Rectal smooth muscle tissue (tissue), 1 donor: Measurements from ENCODE around the gene COL10A1.

ENCODE experiments used
- H3K27ac ChIP-seq: one replicate; pipeline ENCODE4 v1.7.0; 2013; ENCODE audit warnings: low read depth, low read length, inconsistent platforms
- H3K27me3 ChIP-seq: one replicate; pipeline ENCODE4 v1.7.0; 2013; ENCODE audit warnings: low read length; ENCODE audit not compliant: control insufficient read depth, insufficient read depth
- H3K36me3 ChIP-seq: one replicate; pipeline ENCODE4 v1.7.0; 2013; ENCODE audit warnings: low read length; ENCODE audit not compliant: control insufficient read depth, insufficient read depth
- H3K4me1 ChIP-seq: one replicate; pipeline ENCODE4 v1.7.0; 2013; ENCODE audit warnings: low read length; ENCODE audit not compliant: control insufficient read depth, insufficient read depth
- H3K4me3 ChIP-seq: one replicate; pipeline ENCODE4 v1.7.0; 2013; ENCODE audit warnings: low read length
- H3K9ac ChIP-seq: one replicate; pipeline ENCODE4 v1.7.0; 2013; ENCODE audit warnings: low read length

COL10A1 gene

DNA sequence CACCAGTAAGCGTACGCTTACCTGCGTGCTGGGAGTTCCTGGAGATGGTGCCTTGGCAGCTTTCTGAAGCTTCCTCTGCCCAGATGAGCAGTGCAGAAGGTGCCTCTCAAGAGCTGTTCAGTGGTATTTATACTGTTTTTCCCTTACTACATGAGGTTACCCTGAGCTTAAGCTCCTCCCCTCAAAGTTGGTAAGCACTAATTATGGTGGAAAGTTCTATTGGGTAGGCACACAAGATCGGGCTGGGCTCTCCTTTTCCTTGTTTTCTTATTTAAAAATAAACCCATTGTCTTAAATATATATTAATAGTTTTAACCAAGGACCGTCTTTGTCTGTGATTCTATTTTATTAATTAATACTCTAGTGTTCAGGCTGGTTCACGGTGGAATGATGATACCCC lies at the start of gene COL10A1:
COL10A1 (minus strand) TSS at position 101 of the 400 bp plus-strand sequence. CDS start 640 bp downstream, outside the sequence.
- H3K27ac ChIP-seq: no peak within 1 kb of the TSS
- no peaks in the 10 kb centered on the region for H3K36me3 ChIP-seq
- peaks cover 4% of the 10 kb centered on the region for H3K4me1 ChIP-seq
- no peak within 1 kb of the TSS for H3K4me3 ChIP-seq
- no peak within 1 kb of the TSS for H3K9ac ChIP-seq
- no peaks in the 10 kb centered on the region for H3K27me3 ChIP-seq

DNA sequence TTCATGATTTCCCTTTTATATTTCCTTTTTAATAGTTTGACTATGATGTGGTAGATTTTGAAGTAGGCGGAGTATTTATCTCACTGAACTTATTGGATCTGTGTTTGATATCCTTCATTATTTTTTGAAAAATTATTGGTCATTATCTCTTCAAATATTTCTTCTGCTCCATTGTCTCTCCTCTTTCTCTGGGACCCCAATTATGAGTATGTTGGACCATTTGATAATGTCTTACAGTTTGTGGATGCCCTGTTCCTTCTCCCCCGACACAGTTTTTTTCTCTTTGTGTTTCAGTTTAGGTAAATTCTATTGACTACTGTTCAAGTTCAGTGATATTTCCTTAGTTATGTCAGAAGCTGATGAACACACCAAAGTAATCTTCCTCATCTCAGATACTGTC lies 49.4 kb upstream of the COL10A1 start:
- Histone ChIP-seq H3K4me1 (no peaks in the 10 kb centered on the region), H3K4me3 (no peak overlapping the region), H3K27me3 (no peaks in the 10 kb centered on the region), H3K27ac (no peak overlapping the region), H3K36me3 (no peaks in the 10 kb centered on the region), H3K9ac (no peak overlapping the region)

DNA sequence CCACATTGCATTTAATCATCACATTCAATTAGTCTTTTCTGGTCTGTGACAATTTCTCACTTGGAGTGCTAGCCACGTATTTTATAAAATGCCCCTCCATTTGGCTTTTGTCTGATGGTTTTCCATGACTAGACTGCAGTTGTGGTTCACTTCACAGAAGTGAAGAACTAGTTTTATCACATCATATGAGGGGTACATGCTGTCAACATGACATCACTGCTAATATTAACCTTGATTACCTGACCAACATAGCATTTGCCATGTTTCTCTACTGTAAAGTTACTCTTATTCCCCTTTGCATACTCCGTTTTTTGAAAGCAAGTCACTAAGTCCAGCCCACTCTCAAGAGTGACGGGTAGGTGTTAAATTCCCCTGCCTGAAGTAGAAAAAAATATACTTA lies 48.0 kb upstream of the COL10A1 start:
- Histone ChIP-seq H3K4me1 (no peaks in the 10 kb centered on the region), H3K9ac (no peak overlapping the region), H3K36me3 (no peaks in the 10 kb centered on the region), H3K27ac (no peak overlapping the region), H3K4me3 (no peak overlapping the region), H3K27me3 (no peaks in the 10 kb centered on the region)

DNA sequence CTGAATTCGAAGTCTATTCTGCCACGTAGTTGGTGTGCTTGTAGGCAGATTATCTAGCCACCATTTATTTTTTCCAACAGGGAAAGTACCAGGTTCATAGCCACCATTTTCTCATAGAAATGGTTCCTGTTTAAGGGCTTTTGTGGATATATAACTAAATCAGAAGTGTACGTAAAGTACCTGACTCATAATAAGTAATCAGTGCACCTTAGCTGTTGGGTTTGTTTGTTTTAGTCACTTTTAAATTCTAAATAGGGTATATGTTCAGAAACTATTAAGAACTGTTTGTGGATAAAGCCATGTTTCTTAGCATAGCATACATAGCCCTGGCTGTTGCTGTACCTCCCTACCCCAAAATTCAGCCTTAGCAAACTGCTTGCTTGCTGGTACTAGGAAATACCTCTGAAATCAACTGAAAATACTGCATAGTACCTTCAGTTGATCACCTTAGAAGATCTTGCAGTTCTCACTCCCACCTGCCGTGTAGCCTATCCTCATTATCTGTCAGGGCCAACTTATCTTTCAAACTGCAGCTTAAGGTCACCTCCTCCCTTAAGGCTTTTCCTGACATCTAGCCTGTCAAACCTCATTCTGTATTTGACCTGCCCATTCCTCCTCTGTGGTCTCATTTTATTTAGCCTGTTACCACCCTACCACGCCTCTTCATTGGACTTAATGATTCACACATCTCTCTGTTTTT lies 44.6 kb upstream of the COL10A1 start:
- Histone ChIP-seq H3K27me3 (no peaks in the 10 kb centered on the region), H3K9ac (no peak overlapping the region), H3K27ac (no peak overlapping the region), H3K36me3 (no peaks in the 10 kb centered on the region), H3K4me3 (no peak overlapping the region), H3K4me1 (no peaks in the 10 kb centered on the region)

DNA sequence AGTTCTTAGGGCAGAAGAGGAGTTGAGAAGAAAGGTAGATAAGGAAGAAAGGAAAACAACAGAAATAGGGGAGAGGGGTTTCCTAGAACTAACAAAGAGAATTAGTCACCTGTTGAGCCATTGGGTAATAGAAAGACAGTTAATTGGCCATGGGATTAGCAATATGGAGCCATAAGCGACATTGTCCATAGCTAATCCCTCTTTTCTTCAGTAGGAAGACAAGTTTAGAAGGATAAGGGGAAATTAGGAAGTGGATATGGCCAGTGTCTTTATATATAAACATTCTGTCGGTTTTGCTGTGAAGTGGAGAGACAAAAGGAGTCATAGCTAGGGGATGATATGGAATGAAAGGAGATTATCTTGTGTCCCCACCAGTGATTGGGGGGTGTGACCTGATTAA lies 43.9 kb upstream of the COL10A1 start:
- Histone ChIP-seq H3K4me1 (no peaks in the 10 kb centered on the region), H3K36me3 (no peaks in the 10 kb centered on the region), H3K27me3 (no peaks in the 10 kb centered on the region), H3K27ac (no peak overlapping the region), H3K4me3 (no peak overlapping the region), H3K9ac (no peak overlapping the region)

DNA sequence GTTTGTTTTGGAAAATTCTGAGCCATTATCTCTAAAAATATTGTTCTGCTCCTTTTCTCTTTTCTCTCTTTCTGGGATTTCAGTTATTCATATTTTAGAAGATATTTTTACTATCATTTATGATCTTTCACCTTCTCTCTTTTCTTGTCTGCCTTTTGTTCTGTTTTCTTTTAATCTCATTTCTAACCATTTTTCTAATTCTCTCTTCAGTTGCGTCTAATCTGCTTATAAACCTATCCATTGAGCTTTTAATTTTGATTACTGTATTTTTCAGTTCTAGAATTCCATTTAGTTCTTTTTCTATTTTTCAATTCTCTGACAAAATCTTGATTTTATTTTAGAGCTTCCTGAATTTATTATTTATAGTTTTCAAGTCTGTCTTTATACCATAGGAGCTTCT lies 42.2 kb upstream of the COL10A1 start:
- Histone ChIP-seq H3K4me3 (no peak overlapping the region), H3K27me3 (no peaks in the 10 kb centered on the region), H3K27ac (no peak overlapping the region), H3K9ac (no peak overlapping the region), H3K4me1 (no peaks in the 10 kb centered on the region), H3K36me3 (no peaks in the 10 kb centered on the region)

DNA sequence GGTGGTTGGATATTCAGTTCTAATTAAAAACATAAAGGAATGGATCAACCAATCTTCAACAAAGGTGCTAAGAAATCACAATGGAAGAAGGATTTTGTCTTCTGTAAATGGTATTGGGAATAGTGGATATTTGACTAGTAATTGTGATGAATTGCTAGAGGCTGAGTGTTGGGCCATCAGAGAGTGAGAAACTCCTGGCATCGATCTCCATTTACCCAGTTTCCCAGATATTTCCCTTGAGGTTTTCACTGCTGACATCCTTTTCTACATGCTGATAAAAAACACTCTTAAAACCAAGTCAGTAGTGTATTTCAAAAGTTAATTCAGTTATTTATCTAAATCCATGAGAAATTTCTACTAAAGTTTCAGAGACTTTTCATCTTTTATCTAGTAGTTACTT lies 40.4 kb upstream of the COL10A1 start:
- no peak overlapping the region for H3K4me3 ChIP-seq
- no peaks in the 10 kb centered on the region for H3K27me3 ChIP-seq
- no peaks in the 10 kb centered on the region for H3K36me3 ChIP-seq
- no peaks in the 10 kb centered on the region for H3K4me1 ChIP-seq
- H3K9ac ChIP-seq: no peak overlapping the region
- no peak overlapping the region for H3K27ac ChIP-seq

DNA sequence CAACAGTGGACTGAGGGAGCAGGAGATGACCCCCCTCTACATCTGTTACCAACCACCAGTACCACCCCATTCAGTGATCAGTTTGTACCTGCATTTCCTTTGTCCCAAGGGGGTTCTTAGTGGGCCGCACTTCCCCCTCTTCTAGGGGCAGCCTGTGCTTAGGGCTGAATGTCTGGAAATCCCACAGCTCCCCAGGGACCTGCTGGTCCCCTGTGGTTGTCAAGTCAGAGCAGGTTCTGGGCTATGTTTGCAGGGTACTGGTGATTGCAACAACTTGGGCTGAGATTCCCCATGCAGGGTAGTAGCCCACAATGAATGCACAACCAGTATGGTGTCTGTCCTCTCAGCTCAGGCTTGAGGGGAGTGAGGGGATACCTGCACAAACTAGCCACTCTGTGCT lies 39.7 kb upstream of the COL10A1 start:
- Histone ChIP-seq H3K27me3 (no peaks in the 10 kb centered on the region), H3K4me1 (no peaks in the 10 kb centered on the region), H3K27ac (no peak overlapping the region), H3K36me3 (no peaks in the 10 kb centered on the region), H3K4me3 (no peak overlapping the region), H3K9ac (no peak overlapping the region)

DNA sequence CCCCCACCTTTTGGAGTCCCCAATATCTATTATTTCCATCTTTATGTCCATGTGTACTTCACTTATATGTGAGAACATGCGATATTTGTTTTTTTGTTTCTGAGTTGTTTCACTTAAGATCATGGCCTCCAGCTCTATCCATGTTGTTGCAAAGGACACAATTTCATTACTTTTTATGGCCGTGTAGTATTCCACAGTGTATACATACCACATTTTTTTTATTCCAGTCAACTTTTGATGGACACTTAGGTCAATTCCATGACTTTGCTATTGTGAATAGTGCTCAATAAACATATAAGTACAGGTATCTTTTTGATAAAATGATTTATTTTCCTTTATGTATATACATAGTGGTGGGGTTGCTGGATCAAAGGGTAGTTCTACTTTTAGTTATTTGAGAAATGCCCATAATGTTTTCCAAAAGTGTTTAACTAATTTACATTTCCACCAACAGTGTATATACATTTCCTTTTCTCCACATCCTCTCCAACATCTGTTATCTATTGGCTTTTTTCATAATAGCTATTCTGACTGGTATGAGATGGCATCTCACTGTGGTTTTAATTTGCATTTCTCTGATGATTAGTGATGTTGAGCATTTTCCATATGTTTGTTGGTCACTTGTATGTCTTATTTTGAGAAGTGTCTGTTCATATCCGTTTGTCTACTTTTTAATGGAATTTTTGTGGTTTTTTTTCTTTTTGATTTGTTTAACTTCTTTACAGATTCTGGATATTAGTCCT lies 34.0 kb upstream of the COL10A1 start:
- H3K4me3 ChIP-seq: no peak overlapping the region
- no peak overlapping the region for H3K27ac ChIP-seq
- H3K36me3 ChIP-seq: no peaks in the 10 kb centered on the region
- no peaks in the 10 kb centered on the region for H3K27me3 ChIP-seq
- no peak overlapping the region for H3K9ac ChIP-seq
- no peaks in the 10 kb centered on the region for H3K4me1 ChIP-seq

DNA sequence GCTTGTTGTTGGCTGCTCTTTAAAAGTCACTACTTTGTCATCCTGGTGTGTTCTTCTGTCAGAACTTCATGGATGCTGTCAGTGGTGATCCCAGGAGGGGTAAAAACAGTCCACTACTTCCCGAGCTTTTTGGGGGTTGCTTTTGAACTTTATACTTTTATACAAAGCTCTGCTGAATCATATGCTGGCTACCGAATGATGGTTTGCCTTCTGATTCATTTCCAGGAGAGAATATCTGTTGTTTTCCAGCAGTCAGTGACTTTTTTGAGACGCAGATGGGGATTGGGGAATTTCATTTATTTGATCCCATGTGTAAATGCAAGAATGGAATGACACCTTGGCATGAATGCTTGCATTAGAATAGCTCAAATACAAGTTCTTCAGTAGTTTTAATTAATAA lies 32.7 kb upstream of the COL10A1 start:
- H3K36me3 ChIP-seq: no peaks in the 10 kb centered on the region
- H3K4me1 ChIP-seq: no peaks in the 10 kb centered on the region
- H3K27ac ChIP-seq: no peak overlapping the region
- no peak overlapping the region for H3K4me3 ChIP-seq
- H3K27me3 ChIP-seq: no peaks in the 10 kb centered on the region
- H3K9ac ChIP-seq: no peak overlapping the region

DNA sequence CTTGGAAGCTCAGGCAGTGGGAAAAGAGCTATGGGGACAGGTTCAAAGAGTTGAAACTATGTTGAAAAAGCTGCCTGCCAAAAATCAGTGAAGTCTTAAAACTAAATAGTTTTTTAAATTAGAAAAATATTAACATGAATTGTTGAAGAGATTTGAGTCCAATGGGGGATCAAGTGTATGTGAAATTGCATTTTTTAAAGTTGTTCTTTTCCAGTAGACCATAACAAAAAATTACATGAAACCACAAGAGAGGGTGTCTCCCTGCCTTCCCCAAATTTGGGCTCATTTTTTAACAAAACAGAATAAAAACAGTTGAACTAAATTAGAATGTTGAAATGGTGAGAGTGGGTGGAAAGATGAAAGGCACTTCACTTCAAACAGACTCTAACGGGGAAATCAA lies 31.5 kb upstream of the COL10A1 start:
- Histone ChIP-seq H3K36me3 (no peaks in the 10 kb centered on the region), H3K9ac (no peak overlapping the region), H3K27me3 (no peaks in the 10 kb centered on the region), H3K4me3 (no peak overlapping the region), H3K27ac (no peak overlapping the region), H3K4me1 (no peaks in the 10 kb centered on the region)

DNA sequence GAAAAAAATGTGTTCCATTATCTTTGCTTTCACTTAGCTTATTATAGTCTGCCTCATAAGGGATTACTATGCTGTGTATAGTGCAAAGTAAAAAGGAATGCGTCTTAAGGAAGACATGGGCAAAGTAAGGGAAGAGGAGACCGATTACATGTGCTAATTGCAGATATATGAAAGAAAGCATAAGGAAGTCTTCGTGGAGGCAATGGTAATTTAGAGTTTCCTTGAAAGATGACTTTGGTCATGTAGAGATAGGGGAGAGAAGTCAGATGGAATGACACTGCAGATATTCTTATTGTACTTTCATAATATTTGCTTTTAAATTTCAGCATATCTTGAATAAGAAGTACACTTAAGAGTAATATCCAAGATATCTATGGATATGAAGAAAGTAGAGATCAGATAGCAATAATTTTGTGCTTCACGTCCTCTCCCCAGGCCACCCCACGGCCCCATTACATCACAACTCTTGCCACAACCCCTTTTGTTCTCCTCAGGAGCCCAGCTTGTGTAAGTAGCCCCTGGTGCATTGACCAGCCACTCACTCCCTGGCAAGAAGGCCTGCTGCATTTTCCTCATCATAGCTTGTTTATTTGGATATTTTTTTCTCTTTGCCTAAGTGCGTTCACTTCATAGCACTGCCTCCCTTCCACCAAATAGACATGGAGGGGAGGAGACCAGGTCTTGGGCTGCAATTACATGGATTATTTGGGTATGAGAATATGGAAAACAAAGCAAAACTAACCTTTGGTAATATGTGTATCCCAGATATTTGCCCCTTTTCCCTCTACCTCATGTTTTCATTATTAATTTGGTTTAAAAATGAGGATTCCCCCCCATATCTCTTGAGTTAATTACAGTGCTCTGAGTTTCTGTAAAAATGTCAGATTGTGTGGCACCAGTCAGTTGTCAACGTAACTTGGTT lies 30.7 kb upstream of the COL10A1 start:
- Histone ChIP-seq H3K36me3 (no peaks in the 10 kb centered on the region), H3K4me3 (no peak overlapping the region), H3K4me1 (no peaks in the 10 kb centered on the region), H3K27ac (no peak overlapping the region), H3K27me3 (no peaks in the 10 kb centered on the region), H3K9ac (no peak overlapping the region)
